Posterior cingulate gyrus (tissue), 11 donors: Measurements from ENCODE around the gene PCDHGB2.
A peak's percentile ranks its signal among the peaks of the same experiment; 100 is the strongest.
"Not testable (repeated sequence)": the region's sequence is repeated elsewhere in the genome, so short reads cannot be mapped to it uniquely, and the experiment has no call there.

Experiments
- DNase-seq, 10 donors: peaks; one replicate each; pipeline versions ENCODE4 v3.0.0 to v3.0.0-alpha.2; 2020 to 2021; ENCODE audit warnings: mixed read lengths in 3 of 10
- intact Hi-C: fragments of 100-400 bp; cut with DNase I; formaldehyde crosslinking; loops from one replicate; pipeline ENCODE4 v1.15.1; 2023

The PCDHGB2 gene

DNA sequence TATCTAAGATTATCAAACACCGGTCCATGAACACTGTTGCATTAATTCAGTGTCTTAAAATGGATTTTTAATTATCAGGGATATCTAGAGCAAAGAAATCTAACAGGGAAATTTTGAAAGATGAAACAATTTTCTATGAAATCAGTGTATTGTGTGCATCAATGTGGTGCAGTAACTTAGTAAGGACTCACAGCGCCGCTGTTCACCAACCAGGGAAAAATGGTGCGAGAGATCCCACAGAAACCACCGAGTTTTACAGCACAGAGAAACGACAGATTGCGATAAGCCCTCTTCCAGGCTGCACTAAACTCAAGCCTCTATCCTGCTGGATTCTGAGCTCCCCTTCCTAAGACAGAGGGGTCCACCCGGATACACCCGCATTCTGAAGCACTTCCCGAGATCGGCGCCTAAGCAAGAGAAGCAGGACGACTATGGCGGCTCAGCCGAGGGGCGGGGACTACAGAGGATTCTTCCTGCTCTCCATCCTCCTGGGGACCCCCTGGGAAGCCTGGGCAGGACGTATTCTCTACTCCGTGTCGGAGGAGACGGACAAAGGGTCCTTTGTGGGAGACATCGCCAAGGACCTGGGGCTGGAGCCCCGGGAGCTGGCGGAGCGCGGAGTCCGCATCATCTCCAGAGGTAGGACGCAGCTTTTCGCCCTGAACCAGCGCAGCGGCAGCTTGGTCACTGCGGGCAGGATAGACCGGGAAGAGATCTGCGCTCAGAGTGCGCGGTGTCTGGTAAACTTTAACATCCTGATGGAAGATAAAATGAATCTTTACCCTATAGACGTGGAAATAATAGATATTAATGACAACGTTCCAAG, 22.9 kb downstream of the PCDHGB2 start, which contains the start of gene PCDHGA7:
Gene PCDHGA7 (plus strand): TSS at position 274 of the 826 bp plus-strand sequence. CDS start 158 bp downstream, at position 432.
- no peak for DNase-seq
- intact Hi-C loops, result no loop called here

GRCh38 chr5:141383345-141383744, 23.6 kb downstream of the PCDHGB2 start:
- no peak for DNase-seq
- intact Hi-C loops, result no loop called here

DNA sequence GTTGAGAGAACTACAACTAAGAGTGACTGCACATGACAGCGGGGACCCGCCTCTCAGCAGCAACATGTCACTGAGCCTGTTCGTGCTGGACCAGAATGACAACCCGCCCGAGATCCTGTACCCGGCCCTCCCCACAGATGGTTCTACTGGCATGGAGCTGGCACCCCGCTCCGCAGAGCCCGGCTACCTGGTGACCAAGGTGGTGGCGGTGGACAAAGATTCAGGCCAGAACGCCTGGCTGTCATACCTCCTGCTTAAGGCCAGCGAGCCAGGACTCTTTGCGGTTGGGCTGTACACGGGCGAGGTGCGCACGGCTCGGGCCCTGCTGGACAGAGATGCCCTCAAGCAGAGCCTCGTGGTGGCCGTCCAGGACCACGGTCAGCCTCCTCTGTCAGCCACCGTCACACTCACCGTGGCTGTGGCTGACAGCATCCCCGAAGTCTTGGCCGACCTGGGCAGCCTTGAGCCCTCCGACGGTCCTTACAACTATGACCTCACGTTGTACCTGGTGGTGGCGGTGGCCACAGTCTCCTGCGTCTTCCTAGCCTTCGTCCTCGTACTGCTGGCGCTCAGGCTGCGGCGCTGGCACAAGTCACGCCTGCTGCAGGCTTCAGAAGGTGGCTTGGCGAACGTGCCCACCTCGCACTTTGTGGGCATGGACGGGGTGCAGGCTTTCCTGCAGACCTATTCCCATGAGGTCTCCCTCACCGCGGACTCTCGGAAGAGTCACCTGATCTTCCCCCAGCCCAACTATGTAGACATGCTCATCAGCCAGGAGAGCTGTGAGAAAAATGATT, 24.9 kb downstream of the PCDHGB2 start:
- intact Hi-C loops, result no loop called here
- DNase-seq, result no peak

DNA sequence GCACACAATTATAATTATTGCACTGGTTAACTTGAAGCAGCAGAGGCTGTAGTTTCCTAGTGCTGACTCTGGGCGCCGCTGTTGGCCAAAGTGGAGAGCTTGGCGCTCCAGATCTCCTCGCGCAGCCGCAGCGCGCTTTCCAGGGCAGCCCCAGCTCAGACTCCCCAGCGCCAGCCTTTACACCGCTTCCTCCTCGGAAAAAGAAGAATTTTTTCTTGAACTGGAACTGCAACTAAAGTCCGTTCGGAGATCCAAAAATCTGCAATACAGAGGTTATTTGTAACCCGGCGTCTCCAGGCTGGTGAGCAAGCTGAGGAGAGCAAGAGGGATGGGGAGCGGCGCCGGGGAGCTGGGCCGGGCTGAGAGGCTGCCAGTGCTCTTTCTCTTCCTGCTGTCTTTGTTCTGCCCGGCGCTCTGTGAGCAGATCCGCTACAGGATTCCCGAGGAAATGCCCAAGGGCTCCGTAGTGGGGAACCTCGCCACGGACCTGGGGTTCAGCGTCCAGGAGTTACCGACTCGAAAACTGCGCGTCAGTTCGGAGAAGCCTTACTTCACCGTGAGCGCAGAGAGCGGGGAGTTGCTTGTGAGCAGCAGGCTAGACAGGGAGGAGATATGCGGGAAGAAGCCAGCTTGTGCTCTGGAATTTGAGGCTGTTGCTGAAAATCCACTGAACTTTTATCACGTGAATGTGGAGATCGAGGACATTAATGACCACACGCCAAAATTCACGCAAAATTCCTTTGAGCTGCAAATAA, 27.9 kb downstream of the PCDHGB2 start, which contains the start of gene PCDHGB4:
Gene PCDHGB4 (plus strand): TSS at position 142 of the 755 bp plus-strand sequence. CDS start 187 bp downstream, at position 329.
- DNase-seq, result peak in 1 of 10 donors; percentile 63
- intact Hi-C loops, result not testable (repeated sequence)

GRCh38 chr5:141388661-141389060, 28.9 kb downstream of the PCDHGB2 start:
- no peak for DNase-seq
- intact Hi-C loops, result no loop called here

- intact Hi-C loops, result no loop called here
- DNase-seq, result peak in 1 of 10 donors; percentile 80
These were observed 29.6 kb downstream of the PCDHGB2 start for GRCh38 chr5:141389153-141390042.

DNA sequence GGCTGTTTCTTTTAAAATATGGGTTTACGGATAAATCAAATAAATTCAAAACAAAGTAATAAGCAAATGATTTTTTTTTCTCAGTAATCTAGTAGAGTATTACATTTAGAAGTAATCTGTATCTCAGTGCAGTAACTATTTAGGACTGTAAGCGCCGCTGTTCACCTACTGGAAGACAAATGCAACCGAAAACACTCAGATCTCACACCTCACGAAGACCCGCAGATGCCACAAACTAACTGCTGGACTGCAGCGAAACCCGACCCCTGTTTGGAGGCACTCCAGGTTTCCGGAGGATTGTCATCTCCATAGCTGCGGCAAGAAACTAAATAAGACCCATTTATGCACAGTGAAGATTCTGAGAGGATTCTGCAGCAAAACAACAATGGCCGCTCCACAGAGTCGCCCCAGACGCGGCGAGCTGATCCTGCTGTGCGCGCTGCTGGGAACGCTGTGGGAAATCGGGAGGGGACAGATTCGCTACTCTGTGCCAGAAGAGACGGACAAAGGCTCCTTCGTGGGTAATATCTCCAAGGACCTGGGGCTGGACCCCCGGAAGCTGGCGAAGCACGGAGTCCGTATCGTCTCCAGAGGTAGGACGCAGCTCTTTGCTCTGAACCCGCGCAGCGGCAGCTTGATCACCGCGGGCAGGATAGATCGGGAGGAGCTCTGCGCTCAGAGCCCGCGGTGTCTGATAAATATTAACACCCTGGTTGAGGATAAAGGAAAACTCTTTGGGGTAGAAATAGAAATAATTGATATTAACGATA, 32.8 kb downstream of the PCDHGB2 start, which contains the start of gene PCDHGA8:
Gene PCDHGA8 (plus strand): TSS at position 205 of the 770 bp plus-strand sequence. CDS start 181 bp downstream, at position 386.
- no peak for DNase-seq
- intact Hi-C loops, result no loop called here

DNA sequence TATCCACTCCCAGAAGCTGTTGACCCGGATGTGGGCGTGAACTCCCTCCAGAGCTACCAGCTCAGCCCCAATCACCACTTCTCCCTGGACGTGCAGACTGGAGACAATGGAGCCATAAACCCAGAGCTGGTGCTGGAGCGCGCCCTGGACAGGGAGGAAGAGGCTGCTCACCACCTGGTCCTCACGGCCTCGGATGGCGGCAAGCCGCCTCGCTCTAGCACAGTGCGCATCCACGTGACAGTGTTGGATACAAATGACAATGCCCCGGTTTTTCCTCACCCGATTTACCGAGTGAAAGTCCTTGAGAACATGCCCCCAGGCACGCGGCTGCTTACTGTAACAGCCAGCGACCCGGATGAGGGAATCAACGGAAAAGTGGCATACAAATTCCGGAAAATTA, 33.5 kb downstream of the PCDHGB2 start:
- no peak for DNase-seq
- intact Hi-C loops, result no loop called here

DNA sequence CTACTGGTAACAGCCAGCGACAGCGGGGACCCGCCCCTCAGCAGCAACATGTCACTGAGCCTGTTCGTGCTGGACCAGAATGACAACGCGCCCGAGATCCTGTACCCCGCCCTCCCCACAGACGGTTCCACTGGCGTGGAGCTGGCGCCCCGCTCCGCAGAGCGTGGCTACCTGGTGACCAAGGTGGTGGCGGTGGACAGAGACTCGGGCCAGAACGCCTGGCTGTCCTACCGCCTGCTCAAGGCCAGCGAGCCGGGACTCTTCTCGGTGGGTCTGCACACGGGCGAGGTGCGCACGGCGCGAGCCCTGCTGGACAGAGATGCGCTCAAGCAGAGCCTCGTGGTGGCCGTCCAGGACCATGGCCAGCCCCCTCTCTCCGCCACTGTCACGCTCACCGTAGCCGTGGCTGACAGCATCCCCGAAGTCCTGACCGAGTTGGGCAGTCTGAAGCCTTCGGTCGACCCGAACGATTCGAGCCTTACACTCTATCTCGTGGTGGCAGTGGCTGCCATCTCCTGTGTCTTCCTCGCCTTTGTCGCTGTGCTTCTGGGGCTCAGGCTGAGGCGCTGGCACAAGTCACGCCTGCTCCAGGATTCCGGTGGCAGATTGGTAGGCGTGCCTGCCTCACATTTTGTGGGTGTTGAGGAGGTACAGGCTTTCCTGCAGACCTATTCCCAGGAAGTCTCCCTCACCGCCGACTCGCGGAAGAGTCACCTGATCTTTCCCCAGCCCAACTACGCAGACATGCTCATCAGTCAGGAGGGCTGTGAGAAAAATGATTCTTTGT, 34.8 kb downstream of the PCDHGB2 start:
- intact Hi-C loops, result not testable (repeated sequence)

DNA sequence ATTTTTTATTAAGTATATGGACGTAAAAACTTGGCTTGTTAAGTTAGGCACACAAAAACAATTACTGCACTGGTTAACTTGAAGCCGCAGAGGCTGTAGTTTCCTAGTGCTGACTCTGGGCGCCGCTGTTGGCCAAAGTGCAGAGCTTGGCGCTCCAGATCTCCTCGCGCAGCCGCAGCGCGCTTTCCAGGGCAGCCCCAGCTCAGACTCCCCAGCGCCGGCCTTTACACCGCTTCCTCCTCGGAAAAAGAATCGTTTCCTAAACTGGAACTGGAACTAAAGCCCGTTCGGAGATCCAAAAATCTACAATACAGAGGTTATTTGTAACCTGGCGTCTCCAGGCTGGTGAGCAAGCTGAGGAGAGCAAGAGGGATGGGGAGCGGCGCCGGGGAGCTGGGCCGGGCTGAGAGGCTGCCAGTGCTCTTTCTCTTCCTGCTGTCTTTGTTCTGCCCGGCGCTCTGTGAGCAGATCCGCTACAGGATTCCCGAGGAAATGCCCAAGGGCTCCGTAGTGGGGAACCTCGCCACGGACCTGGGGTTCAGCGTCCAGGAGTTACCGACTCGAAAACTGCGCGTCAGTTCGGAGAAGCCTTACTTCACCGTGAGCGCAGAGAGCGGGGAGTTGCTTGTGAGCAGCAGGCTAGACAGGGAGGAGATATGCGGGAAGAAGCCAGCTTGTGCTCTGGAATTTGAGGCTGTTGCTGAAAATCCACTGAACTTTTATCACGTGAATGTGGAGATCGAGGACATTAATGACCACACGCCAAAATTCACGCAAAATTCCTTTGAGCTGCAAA, 38.2 kb downstream of the PCDHGB2 start, which contains the start of gene PCDHGB5:
Gene PCDHGB5 (plus strand): TSS at position 192 of the 796 bp plus-strand sequence. CDS start 181 bp downstream, at position 373.
- DNase-seq, intact Hi-C loops: not testable (repeated sequence)

More for the DNA sequence above, 34.8 kb downstream of the PCDHGB2 start:
- DNase-seq, result peak in 1 of 10 donors; percentile 66

DNA sequence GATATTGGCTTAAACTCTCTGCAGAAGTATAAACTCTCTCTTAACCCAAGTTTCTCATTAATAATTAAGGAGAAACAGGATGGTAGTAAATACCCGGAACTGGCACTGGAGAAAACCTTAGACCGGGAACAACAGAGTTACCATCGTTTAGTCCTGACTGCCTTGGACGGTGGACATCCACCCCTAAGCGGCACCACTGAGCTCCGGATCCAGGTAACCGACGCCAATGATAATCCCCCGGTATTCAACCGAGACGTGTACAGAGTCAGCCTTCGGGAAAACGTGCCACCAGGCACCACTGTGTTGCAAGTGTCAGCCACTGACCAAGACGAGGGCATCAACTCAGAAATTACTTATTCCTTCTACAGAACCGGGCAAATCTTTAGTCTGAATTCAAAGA, 38.8 kb downstream of the PCDHGB2 start:
- intact Hi-C loops, result no loop called here
- DNase-seq, result no peak

DNA sequence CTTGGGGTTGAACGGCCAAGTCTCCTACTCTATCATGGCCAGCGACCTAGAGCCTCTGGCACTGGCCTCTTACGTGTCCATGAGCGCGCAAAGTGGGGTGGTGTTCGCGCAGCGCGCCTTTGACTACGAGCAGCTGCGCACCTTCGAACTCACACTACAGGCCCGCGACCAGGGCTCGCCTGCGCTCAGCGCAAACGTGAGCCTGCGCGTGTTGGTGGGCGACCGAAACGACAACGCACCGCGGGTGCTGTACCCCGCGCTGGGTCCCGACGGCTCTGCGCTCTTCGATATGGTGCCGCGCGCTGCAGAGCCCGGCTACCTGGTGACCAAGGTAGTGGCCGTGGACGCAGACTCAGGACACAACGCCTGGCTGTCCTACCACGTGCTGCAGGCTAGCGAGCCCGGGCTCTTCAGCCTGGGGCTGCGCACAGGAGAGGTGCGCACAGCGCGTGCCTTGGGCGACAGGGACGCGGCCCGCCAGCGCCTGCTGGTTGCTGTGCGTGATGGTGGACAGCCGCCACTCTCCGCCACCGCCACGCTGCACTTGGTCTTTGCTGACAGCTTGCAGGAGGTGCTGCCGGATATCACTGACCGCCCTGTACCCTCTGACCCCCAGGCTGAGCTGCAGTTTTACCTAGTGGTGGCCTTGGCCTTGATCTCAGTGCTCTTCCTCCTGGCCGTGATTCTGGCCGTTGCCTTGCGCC, 39.9 kb downstream of the PCDHGB2 start:
- intact Hi-C loops, result no loop called here
- peak in 2 of 10 donors; percentile 51 to 71 for DNase-seq

- DNase-seq, result peak in 4 of 10 donors; percentile 22 to 72 (median 50)
- intact Hi-C loops, result no loop called here
These were observed 42.9 kb downstream of the PCDHGB2 start, which contains the start of gene PCDHGA9 for GRCh38 chr5:141402553-141403243. TSS of gene PCDHGA9 (plus strand) at chr5:141402778. CDS start at chr5:141402953, 175 bp downstream.

DNA sequence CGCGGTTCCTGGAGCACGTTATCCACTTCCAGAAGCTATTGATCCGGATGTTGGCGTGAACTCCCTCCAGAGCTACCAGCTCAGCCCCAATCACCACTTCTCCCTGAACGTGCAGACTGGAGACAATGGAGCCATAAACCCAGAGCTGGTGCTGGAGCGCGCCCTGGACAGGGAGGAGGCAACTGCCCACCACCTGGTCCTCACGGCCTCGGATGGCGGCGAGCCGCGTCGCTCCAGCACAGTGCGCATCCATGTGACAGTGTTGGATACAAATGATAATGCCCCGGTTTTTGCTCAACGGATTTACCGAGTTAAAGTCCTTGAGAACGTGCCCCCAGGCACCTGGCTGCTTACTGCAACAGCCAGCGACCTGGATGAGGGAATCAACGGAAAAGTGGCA, 43.6 kb downstream of the PCDHGB2 start:
- DNase-seq, result peak in 1 of 10 donors; percentile 72
- intact Hi-C loops, result no loop called here

- DNase-seq, result peak in 2 of 10 donors; percentile 65 to 70
- intact Hi-C loops, result not testable (repeated sequence)
These were observed 48.2 kb downstream of the PCDHGB2 start, which contains the start of gene PCDHGB6 for GRCh38 chr5:141407790-141408505. TSS of gene PCDHGB6 (plus strand) at chr5:141408021. CDS start at chr5:141408203, 182 bp downstream.
